OCI-LY1 (cell line): ENCODE measurements around the gene ADK.
"Not testable (repeated sequence)": the region's sequence is repeated elsewhere in the genome, so short reads cannot be mapped to it uniquely, and the experiment has no call there.

Source experiments
- H2AFZ ChIP-seq: fragments of 200-600 bp; sonication (generic), shearing (Covaris generic); 2 replicates; pipeline ENCODE4 v1.6.0; 2014; ENCODE audit warnings: antibody characterized with exemption, mild to moderate bottlenecking, low read length
- H3F3A ChIP-seq: fragments of 200-600 bp; sonication (generic), shearing (Covaris generic); 2 replicates; pipeline ENCODE4 v1.6.0; 2014; ENCODE audit warnings: mild to moderate bottlenecking, antibody characterized with exemption, low read length, moderate library complexity; ENCODE audit not compliant: insufficient read depth
- H3K27ac ChIP-seq: fragments of 200-600 bp; sonication (generic); 2 replicates; pipeline ENCODE4 v1.5.1; 2014; ENCODE audit warnings: low read length, mixed run types, mild to moderate bottlenecking, low read depth; ENCODE audit not compliant: poor library complexity, severe bottlenecking
- H3K27me3 ChIP-seq: fragments of 200-600 bp; sonication (generic); 2 replicates; pipeline ENCODE4 v1.6.0; 2014; ENCODE audit warnings: antibody characterized with exemption, mild to moderate bottlenecking, low read length, moderate library complexity; ENCODE audit not compliant: insufficient read depth
- H3K36me3 ChIP-seq: fragments of 200-600 bp; sonication (generic); 2 replicates; pipeline ENCODE4 v1.6.1; 2014; ENCODE audit warnings: mild to moderate bottlenecking, antibody characterized with exemption, low read length, moderate library complexity, mixed read lengths; ENCODE audit not compliant: insufficient read depth
- H3K4me1 ChIP-seq: fragments of 200-600 bp; sonication (generic); 2 replicates; pipeline ENCODE4 v1.5.1; 2014; ENCODE audit warnings: mild to moderate bottlenecking, low read length, moderate library complexity; ENCODE audit not compliant: insufficient read depth, severe bottlenecking
- H3K4me2 ChIP-seq: fragments of 200-600 bp; sonication (generic), shearing (Covaris generic); 2 replicates; pipeline ENCODE4 v1.6.1; 2014; ENCODE audit warnings: low read length
- H3K4me3 ChIP-seq: fragments of 200-600 bp; sonication (generic); 2 replicates; pipeline ENCODE4 v1.5.1; 2014; ENCODE audit warnings: low read length, low read depth, mild to moderate bottlenecking, mixed read lengths; ENCODE audit not compliant: poor library complexity, severe bottlenecking
- H3K79me2 ChIP-seq: fragments of 200-600 bp; shearing (Covaris generic); 2 replicates; pipeline ENCODE4 v1.6.1; 2016; ENCODE audit warnings: mixed run types, low read length, mixed read lengths; ENCODE audit not compliant: insufficient read depth
- H3K9ac ChIP-seq: fragments of 200-600 bp; sonication (generic), shearing (Covaris generic); 2 replicates; pipeline ENCODE4 v1.6.1; 2014; ENCODE audit warnings: mild to moderate bottlenecking, low read length, mixed read lengths
- H3K9me2 ChIP-seq: fragments of 200-600 bp; sonication (generic), shearing (Covaris generic); 2 replicates; pipeline ENCODE4 v1.6.1; 2014; ENCODE audit warnings: low read depth, mild to moderate bottlenecking, low read length, mixed read lengths
- H3K9me3 ChIP-seq: fragments of 200-600 bp; shearing (Covaris generic); 2 replicates; pipeline ENCODE4 v1.6.1; 2014; ENCODE audit warnings: low read length, mixed read lengths
- H4K20me1 ChIP-seq: fragments of 200-600 bp; sonication (generic), shearing (Covaris generic); 2 replicates; pipeline ENCODE4 v1.6.0; 2016; ENCODE audit warnings: mild to moderate bottlenecking, low read length; ENCODE audit not compliant: insufficient read depth
- CTCF ChIP-seq: fragments of 200-600 bp; sonication (generic), shearing (Covaris generic); IDR thresholded peaks from 2 replicates; pipeline ENCODE4 v1.5.1; 2017; ENCODE audit warnings: mild to moderate bottlenecking, antibody characterized with exemption, low read length, moderate library complexity, mixed read lengths
- EZH2 ChIP-seq: fragments of 200-600 bp; sonication (generic), shearing (Covaris generic); IDR thresholded peaks from 2 replicates; pipeline ENCODE4 v1.8.0; 2017; ENCODE audit warnings: borderline replicate concordance, mixed run types, mild to moderate bottlenecking, antibody characterized with exemption, low read length, moderate library complexity, mixed read lengths

Gene ADK

DNA sequence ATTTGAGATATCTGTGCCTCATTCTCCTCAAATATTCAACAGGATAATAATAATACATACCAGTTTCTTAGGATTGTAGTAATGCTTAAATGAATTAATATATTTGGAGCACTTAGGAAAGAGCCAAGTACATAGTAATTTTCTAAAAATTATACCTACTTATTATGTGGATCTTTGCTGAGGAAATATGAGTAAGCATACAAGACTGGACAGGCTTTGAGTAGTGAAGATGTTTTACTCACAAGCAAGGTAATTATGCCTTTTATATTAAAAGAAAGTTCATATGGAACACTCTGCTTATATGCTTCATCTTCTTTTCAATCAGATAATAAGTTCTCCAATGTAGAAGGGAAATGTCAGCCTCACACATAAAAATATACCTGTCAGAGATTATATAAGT lies 337.9 kb downstream of the ADK start:
- H3K9ac ChIP-seq = no peak overlapping the region
- no peaks in the 10 kb centered on the region for H3K79me2 ChIP-seq
- H3F3A ChIP-seq = no peaks in the 10 kb centered on the region
- H4K20me1 ChIP-seq = no peaks in the 10 kb centered on the region
- no peaks in the 10 kb centered on the region for H3K4me1 ChIP-seq
- H3K4me2 ChIP-seq = no peak overlapping the region
- TF ChIP-seq EZH2 (no peak), CTCF (no peak)
- no peak overlapping the region for H3K4me3 ChIP-seq
- no peak overlapping the region for H3K27ac ChIP-seq
- no peak overlapping the region for H2AFZ ChIP-seq
- H3K9me2 ChIP-seq = no peaks in the 10 kb centered on the region
- H3K27me3 ChIP-seq = no peaks in the 10 kb centered on the region
- no peaks in the 10 kb centered on the region for H3K9me3 ChIP-seq
- no peaks in the 10 kb centered on the region for H3K36me3 ChIP-seq

- Histone ChIP-seq H3K9me3 (peaks cover 1% of the 10 kb centered on the region; the same call in 1 of the 2 replicates), H3K4me2 (no peak overlapping the region), H3K27ac (no peak overlapping the region), H3F3A (no peaks in the 10 kb centered on the region), H2AFZ (no peak overlapping the region), H3K9me2 (no peaks in the 10 kb centered on the region), H3K4me3 (no peak overlapping the region), H3K27me3 (no peaks in the 10 kb centered on the region), H4K20me1 (no peaks in the 10 kb centered on the region), H3K79me2 (no peaks in the 10 kb centered on the region), H3K4me1 (no peaks in the 10 kb centered on the region), H3K9ac (no peak overlapping the region), H3K36me3 (no peaks in the 10 kb centered on the region)
- no peak for TF ChIP-seq CTCF
- TF ChIP-seq EZH2 = no peak
Observed at GRCh38 chr10:74490551-74490950, 339.5 kb downstream of the ADK start.

DNA sequence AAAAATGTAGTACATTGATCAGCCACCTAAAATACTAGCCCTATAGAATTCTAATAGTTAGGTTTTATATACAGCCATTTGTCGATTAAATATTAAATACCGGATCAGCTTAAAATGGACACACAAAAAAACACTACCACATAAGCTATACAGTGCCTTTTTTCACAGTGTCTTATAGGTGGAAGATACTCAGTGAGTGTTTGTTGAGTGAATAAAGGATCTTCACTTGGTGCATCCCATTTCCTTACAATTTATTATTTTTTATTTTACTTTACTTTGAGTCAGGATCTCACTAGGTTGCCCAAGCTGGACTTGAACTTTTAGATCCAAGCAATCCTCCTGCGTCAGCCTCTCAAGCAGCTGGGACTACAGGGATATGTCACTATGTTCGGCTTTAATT lies 340.0 kb downstream of the ADK start:
- H3K4me3 ChIP-seq = no peak overlapping the region
- no peaks in the 10 kb centered on the region for H3K36me3 ChIP-seq
- H3F3A ChIP-seq = no peaks in the 10 kb centered on the region
- no peak overlapping the region for H3K27ac ChIP-seq
- no peaks in the 10 kb centered on the region for H3K4me1 ChIP-seq
- no peaks in the 10 kb centered on the region for H3K27me3 ChIP-seq
- H3K9ac ChIP-seq = no peak overlapping the region
- TF ChIP-seq CTCF (no peak), EZH2 (no peak)
- H3K4me2 ChIP-seq = no peak overlapping the region
- H3K9me2 ChIP-seq = no peaks in the 10 kb centered on the region
- peaks cover 2% of the 10 kb centered on the region; the same call in 1 of the 2 replicates for H3K9me3 ChIP-seq
- no peaks in the 10 kb centered on the region for H3K79me2 ChIP-seq
- H2AFZ ChIP-seq = no peak overlapping the region
- H4K20me1 ChIP-seq = no peaks in the 10 kb centered on the region

- H3K4me2 ChIP-seq, H3K9me3 ChIP-seq, H2AFZ ChIP-seq, H4K20me1 ChIP-seq, H3K27me3 ChIP-seq, H3K79me2 ChIP-seq, H3K27ac ChIP-seq, H3K9me2 ChIP-seq, H3K36me3 ChIP-seq, H3K9ac ChIP-seq, H3F3A ChIP-seq, H3K4me3 ChIP-seq, H3K4me1 ChIP-seq: not testable (repeated sequence)
Observed at GRCh38 chr10:74496276-74496675, 345.3 kb downstream of the ADK start.

GRCh38 chr10:74498664-74499063 lies 347.6 kb downstream of the ADK start:
- H3K27ac ChIP-seq, H3K27me3 ChIP-seq, H3K4me3 ChIP-seq, H3K9me3 ChIP-seq, H3K79me2 ChIP-seq, H3F3A ChIP-seq, H3K36me3 ChIP-seq, H2AFZ ChIP-seq, H3K9me2 ChIP-seq, H3K4me1 ChIP-seq, H3K4me2 ChIP-seq, H3K9ac ChIP-seq, H4K20me1 ChIP-seq: not testable (repeated sequence)
